Ishikawa (cell line): Measurements from ENCODE around the gene CCP110.

Source experiments
- CREB1 ChIP-seq: IDR thresholded peaks from 2 replicates; pipeline ENCODE4 v1.6.1; 2012; ENCODE audit warnings: low read depth
- EGR1 ChIP-seq: IDR thresholded peaks from 2 replicates; pipeline ENCODE4 v1.6.1; 2012
- EP300 ChIP-seq: IDR thresholded peaks from 2 replicates; pipeline ENCODE4 v1.6.1; 2012; ENCODE audit warnings: borderline replicate concordance
- FOXM1 ChIP-seq: IDR thresholded peaks from 2 replicates; pipeline ENCODE4 v1.6.1; 2012; ENCODE audit warnings: low read depth, borderline replicate concordance
- MAX ChIP-seq: IDR thresholded peaks from 2 replicates; pipeline ENCODE4 v1.6.1; 2012
- NFIC ChIP-seq: IDR thresholded peaks from 2 replicates; pipeline ENCODE4 v1.6.1; 2012
- RAD21 ChIP-seq: IDR thresholded peaks from 2 replicates; pipeline ENCODE4 v1.6.1; 2012; ENCODE audit warnings: low read depth
- TAF1 ChIP-seq: IDR thresholded peaks from 2 replicates; pipeline ENCODE4 v1.6.1; 2012; ENCODE audit warnings: low read depth, mild to moderate bottlenecking
- TEAD4 ChIP-seq: IDR thresholded peaks from 2 replicates; pipeline ENCODE4 v1.6.1; 2012
- YY1 ChIP-seq: IDR thresholded peaks from 2 replicates; pipeline ENCODE4 v1.6.1; 2012; ENCODE audit warnings: low read depth
- ZBTB7A ChIP-seq: IDR thresholded peaks from 2 replicates; pipeline ENCODE4 v1.6.1; 2012; ENCODE audit warnings: low read depth
- TF ChIP-seq, protein P1 (sequence below): IDR thresholded peaks from 2 replicates; pipeline ENCODE4 v1.6.1; 2012; ENCODE audit warnings: low read depth, mild to moderate bottlenecking
- TF ChIP-seq, protein P2 (sequence below): IDR thresholded peaks from 2 replicates; pipeline ENCODE4 v1.6.1; 2012

DNA sequence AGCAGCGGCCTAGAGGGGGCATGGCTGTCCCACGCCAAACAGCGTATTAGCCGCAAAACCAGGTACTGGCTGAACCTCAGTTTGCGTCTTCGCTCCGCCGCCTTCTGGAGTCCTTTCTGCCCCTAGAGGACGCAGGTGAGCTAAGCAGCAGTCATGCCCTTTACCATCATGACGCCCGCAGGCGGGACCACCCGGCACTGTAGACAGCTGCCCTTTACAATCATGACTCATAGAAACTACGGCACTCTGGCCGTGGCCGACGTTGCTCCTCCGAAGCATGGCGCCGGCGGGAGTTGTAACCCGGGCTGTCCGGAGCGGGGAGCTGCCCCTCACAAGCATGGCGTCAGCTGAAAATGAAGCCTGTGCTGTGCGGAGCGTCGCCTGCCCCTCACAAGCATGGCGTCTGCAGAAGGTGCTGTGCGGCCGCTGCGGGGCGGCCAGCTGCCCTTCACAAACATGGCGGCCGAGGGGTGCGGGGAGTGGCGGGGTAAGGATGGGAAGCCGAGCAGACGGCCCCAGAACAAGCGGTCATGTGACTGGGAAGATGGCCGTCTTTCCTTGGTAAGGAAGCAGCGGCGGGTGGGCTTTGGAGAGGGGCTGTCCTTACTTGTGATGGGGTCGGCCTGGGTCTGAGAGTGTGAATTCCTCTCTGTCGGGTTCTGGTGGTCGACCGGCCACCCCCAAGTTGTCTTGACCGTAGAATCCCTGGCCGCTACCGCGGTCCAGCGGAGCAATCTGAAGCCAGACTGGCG is 31.6 kb downstream of the CCP110 start, which contains the start of gene VPS35L:
- TF ChIP-seq ZBTB7A: peak; percentile 25; the same call in 1 of the 2 replicates
- TF ChIP-seq, protein P1, sequence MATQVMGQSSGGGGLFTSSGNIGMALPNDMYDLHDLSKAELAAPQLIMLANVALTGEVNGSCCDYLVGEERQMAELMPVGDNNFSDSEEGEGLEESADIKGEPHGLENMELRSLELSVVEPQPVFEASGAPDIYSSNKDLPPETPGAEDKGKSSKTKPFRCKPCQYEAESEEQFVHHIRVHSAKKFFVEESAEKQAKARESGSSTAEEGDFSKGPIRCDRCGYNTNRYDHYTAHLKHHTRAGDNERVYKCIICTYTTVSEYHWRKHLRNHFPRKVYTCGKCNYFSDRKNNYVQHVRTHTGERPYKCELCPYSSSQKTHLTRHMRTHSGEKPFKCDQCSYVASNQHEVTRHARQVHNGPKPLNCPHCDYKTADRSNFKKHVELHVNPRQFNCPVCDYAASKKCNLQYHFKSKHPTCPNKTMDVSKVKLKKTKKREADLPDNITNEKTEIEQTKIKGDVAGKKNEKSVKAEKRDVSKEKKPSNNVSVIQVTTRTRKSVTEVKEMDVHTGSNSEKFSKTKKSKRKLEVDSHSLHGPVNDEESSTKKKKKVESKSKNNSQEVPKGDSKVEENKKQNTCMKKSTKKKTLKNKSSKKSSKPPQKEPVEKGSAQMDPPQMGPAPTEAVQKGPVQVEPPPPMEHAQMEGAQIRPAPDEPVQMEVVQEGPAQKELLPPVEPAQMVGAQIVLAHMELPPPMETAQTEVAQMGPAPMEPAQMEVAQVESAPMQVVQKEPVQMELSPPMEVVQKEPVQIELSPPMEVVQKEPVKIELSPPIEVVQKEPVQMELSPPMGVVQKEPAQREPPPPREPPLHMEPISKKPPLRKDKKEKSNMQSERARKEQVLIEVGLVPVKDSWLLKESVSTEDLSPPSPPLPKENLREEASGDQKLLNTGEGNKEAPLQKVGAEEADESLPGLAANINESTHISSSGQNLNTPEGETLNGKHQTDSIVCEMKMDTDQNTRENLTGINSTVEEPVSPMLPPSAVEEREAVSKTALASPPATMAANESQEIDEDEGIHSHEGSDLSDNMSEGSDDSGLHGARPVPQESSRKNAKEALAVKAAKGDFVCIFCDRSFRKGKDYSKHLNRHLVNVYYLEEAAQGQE: 0 out of 2 replicates have a peak, but pooled peaks have one; percentile 14
- peak; percentile 72; the same call in 1 of the 2 replicates for TF ChIP-seq MAX
- TF ChIP-seq FOXM1: no peak
- peak; percentile 95 for TF ChIP-seq EGR1
- TF ChIP-seq TAF1: no peak; the same call in 1 of the 2 replicates
- TF ChIP-seq, protein P2, sequence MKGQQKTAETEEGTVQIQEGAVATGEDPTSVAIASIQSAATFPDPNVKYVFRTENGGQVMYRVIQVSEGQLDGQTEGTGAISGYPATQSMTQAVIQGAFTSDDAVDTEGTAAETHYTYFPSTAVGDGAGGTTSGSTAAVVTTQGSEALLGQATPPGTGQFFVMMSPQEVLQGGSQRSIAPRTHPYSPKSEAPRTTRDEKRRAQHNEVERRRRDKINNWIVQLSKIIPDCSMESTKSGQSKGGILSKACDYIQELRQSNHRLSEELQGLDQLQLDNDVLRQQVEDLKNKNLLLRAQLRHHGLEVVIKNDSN: peak; percentile 79
- TF ChIP-seq NFIC: no peak; the same call in 1 of the 2 replicates
- no peak for TF ChIP-seq TEAD4
- TF ChIP-seq YY1: peak; percentile 100
- no peak for TF ChIP-seq EP300
- peak; percentile 33; the same call in 1 of the 2 replicates for TF ChIP-seq CREB1
- TF ChIP-seq RAD21: peak; percentile 27; the same call in 1 of the 2 replicates
